H1 (cell line): ENCODE measurements around the gene WDR26. TPM values are rescaled to one million over a fixed set of nuclear protein-coding genes. Genes with fewer than 3 reads are reported as not detected.

Source experiments
- CTCF ChIA-PET: fragments of 300-600 bp; sonication (Branson Sonifier 250); formaldehyde crosslinking; loops from one replicate; lab custom pipeline; 2021; ENCODE audit not compliant: partially characterized antibody; lab: Charles Lee
- POLR2A ChIA-PET: fragments of 300-600 bp; sonication (Branson Sonifier 250); formaldehyde crosslinking; loops from one replicate; lab custom pipeline; 2021; ENCODE audit warnings: inconsistent platforms; ENCODE audit not compliant: partially characterized antibody; lab: Charles Lee
- DNase-seq, 2 experiments: peaks; one replicate each; pipeline versions ENCODE4 v3.0.0 to v3.0.0-alpha.2; 2010 to 2022; ENCODE audit warnings: low spot score in 2 of 2, low read depth in 1 of 2, mixed read lengths in 1 of 2
- FAIRE-seq: peaks from 2 replicates; lab custom pipeline; 2011; peaks lifted over from hg19 to GRCh38; lab: Jason Lieb, UNC
- H2AFZ ChIP-seq: 2 replicates; pipeline ENCODE4 v1.8.1; 2012; ENCODE audit warnings: low read length, inconsistent platforms
- H2AK5ac ChIP-seq: 2 replicates; pipeline ENCODE4 v1.6.1; 2013; ENCODE audit warnings: low read depth, low read length
- H2BK120ac ChIP-seq: replicated peaks from 2 replicates; pipeline ENCODE3; 2013; ENCODE audit warnings: low read depth, low read length, inconsistent platforms
- H2BK12ac ChIP-seq: 2 replicates; pipeline ENCODE4 v1.6.1; 2013; ENCODE audit warnings: low read depth, low read length
- H2BK15ac ChIP-seq: 2 replicates; pipeline ENCODE4 v1.6.1; 2013; ENCODE audit warnings: low read length
- H2BK20ac ChIP-seq: 2 replicates; pipeline ENCODE4 v1.6.1; 2013; ENCODE audit warnings: low read length
- H2BK5ac ChIP-seq: 2 replicates; pipeline ENCODE4 v1.6.1; 2013; ENCODE audit warnings: low read depth, low read length
- H3K14ac ChIP-seq: 2 replicates; pipeline ENCODE4 v1.6.1; 2013; ENCODE audit warnings: inconsistent platforms; ENCODE audit not compliant: insufficient read length
- H3K18ac ChIP-seq: 2 replicates; pipeline ENCODE4 v1.6.1; 2013; ENCODE audit warnings: low read length; ENCODE audit errors: extremely low read depth
- H3K23ac ChIP-seq: 2 replicates; pipeline ENCODE4 v1.6.1; 2013; ENCODE audit warnings: inconsistent platforms; ENCODE audit not compliant: insufficient read length
- H3K23me2 ChIP-seq: 2 replicates; pipeline ENCODE4 v1.6.1; 2013; ENCODE audit warnings: low read depth, low read length
- H3K27ac ChIP-seq: 2 replicates; pipeline ENCODE4 v1.6.1; 2011; ENCODE audit warnings: low read depth, low read length, inconsistent platforms
- H3K27me3 ChIP-seq, 4 experiments: replicated peaks in 1 of 4; 1 replicate in 1 of 4; 2 replicates in 3 of 4; pipeline versions ENCODE4 v1.6.1 to v1.8.1; 2011 to 2013; ENCODE audit warnings: low read length in 3 of 4, mild to moderate bottlenecking in 3 of 4, inconsistent platforms in 2 of 4, mixed read lengths in 2 of 4, moderate library complexity in 1 of 4; ENCODE audit not compliant: control insufficient read depth in 3 of 4, insufficient read depth in 3 of 4; ENCODE audit errors: extremely low read depth in 1 of 4
- H3K36me3 ChIP-seq, 4 experiments: 2 replicates each; pipeline versions ENCODE4 v1.6.1 to v1.8.1; 2011 to 2013; ENCODE audit warnings: mild to moderate bottlenecking in 4 of 4, low read length in 3 of 4, moderate library complexity in 2 of 4, control low read depth in 1 of 4, inconsistent platforms in 1 of 4; ENCODE audit not compliant: insufficient read depth in 4 of 4, control insufficient read depth in 2 of 4
- H3K4ac ChIP-seq: replicated peaks from 2 replicates; pipeline ENCODE3; 2013; ENCODE audit warnings: low read length, low read depth, mixed read lengths, inconsistent platforms; ENCODE audit not compliant: insufficient read length
- H3K4me1 ChIP-seq, 4 experiments: replicated peaks in 1 of 4; 1 replicate in 1 of 4; 2 replicates in 3 of 4; pipeline versions ENCODE4 v1.6.1 to v1.8.1; 2011 to 2013; ENCODE audit warnings: low read length in 3 of 4, inconsistent platforms in 2 of 4, mixed read lengths in 1 of 4; ENCODE audit not compliant: insufficient read depth in 4 of 4, control insufficient read depth in 3 of 4
- H3K4me2 ChIP-seq, 2 experiments: 2 replicates each; pipeline versions ENCODE4 v1.6.1 to v1.8.1; 2011 to 2013; ENCODE audit warnings: low read depth in 2 of 2, low read length in 2 of 2, control low read depth in 1 of 2, inconsistent platforms in 1 of 2, mild to moderate bottlenecking in 1 of 2; ENCODE audit not compliant: insufficient read depth in 1 of 2
- H3K4me3 ChIP-seq, 4 experiments: fragments of 200-600, 300-600 bp in 1 of 4; sonication (generic), shearing (Covaris generic), sonication (Bioruptor Twin) in 1 of 4; 2 replicates each; pipeline versions ENCODE4 v1.5.1 to v1.8.1; 2011 to 2016; ENCODE audit warnings: low read length in 4 of 4, low read depth in 3 of 4, control low read depth in 2 of 4, inconsistent platforms in 2 of 4, mild to moderate bottlenecking in 2 of 4, mixed read lengths in 1 of 4, moderate library complexity in 1 of 4; ENCODE audit not compliant: insufficient read depth in 2 of 4; ENCODE audit errors: extremely low read depth in 1 of 4
- H3K56ac ChIP-seq: replicated peaks from 2 replicates; pipeline ENCODE3; 2013; ENCODE audit warnings: low read depth, mild to moderate bottlenecking, mixed read lengths, low read length, inconsistent platforms; ENCODE audit not compliant: insufficient read length
- H3K79me1 ChIP-seq: 2 replicates; pipeline ENCODE4 v1.6.1; 2013; ENCODE audit warnings: low read depth, low read length, control low read depth
- H3K79me2 ChIP-seq, 2 experiments: 2 replicates each; pipeline versions ENCODE4 v1.6.1 to v1.8.1; 2012 to 2013; ENCODE audit warnings: low read length in 2 of 2, mild to moderate bottlenecking in 2 of 2, inconsistent platforms in 1 of 2; ENCODE audit not compliant: insufficient read depth in 2 of 2, control insufficient read depth in 1 of 2
- H3K9ac ChIP-seq, 4 experiments: replicated peaks in 1 of 4; 1 replicate in 1 of 4; 2 replicates in 3 of 4; pipeline versions ENCODE4 v1.6.1 to v1.8.1; 2011 to 2013; ENCODE audit warnings: low read depth in 3 of 4, low read length in 3 of 4, control low read depth in 2 of 4, mild to moderate bottlenecking in 2 of 4, moderate library complexity in 2 of 4, inconsistent platforms in 1 of 4; ENCODE audit errors: extremely low read depth in 1 of 4
- H3K9me3 ChIP-seq, 2 experiments: 2 replicates each; pipeline versions ENCODE4 v1.6.1 to v1.8.1; 2012 to 2013; ENCODE audit warnings: mild to moderate bottlenecking in 2 of 2, moderate library complexity in 2 of 2, control low read depth in 1 of 2, inconsistent platforms in 1 of 2, low read depth in 1 of 2, low read length in 1 of 2, mixed read lengths in 1 of 2; ENCODE audit not compliant: insufficient read depth in 2 of 2
- H4K20me1 ChIP-seq, 2 experiments: replicated peaks in 1 of 2; 2 replicates each; pipeline versions ENCODE3 to v1.8.1; 2011 to 2013; ENCODE audit warnings: inconsistent platforms in 2 of 2, low read length in 2 of 2, mild to moderate bottlenecking in 1 of 2; ENCODE audit not compliant: insufficient read depth in 2 of 2, control insufficient read depth in 1 of 2
- H4K5ac ChIP-seq: 2 replicates; pipeline ENCODE4 v1.6.1; 2013; ENCODE audit warnings: low read length, low read depth, mixed read lengths, inconsistent platforms; ENCODE audit not compliant: insufficient read length
- H4K8ac ChIP-seq: 2 replicates; pipeline ENCODE4 v1.8.0; 2013; ENCODE audit warnings: mild to moderate bottlenecking, moderate library complexity, low read length, inconsistent platforms; ENCODE audit not compliant: insufficient read depth; ENCODE audit errors: extremely low read depth
- H4K91ac ChIP-seq: replicated peaks from 2 replicates; pipeline ENCODE3; 2013; ENCODE audit warnings: low read length, mixed read lengths, inconsistent platforms; ENCODE audit not compliant: insufficient read length
- BACH1 ChIP-seq: IDR thresholded peaks from 2 replicates; pipeline ENCODE4 v1.6.1; 2012; ENCODE audit warnings: low read length, improper control_type of control experiment
- CBX8 ChIP-seq: fragments of 300-800, 300-1000 bp; sonication (generic); IDR thresholded peaks from 2 replicates; pipeline ENCODE4 v1.7.1; 2016; ENCODE audit warnings: low read depth, low read length, borderline replicate concordance
- WGBS, 2 experiments: shearing (Covaris generic) in 1 of 2; methylation state at CpG; one replicate each; pipeline versions ENCODE4 v1.1.6 to v1.1.7; 2013 to 2015; ENCODE audit warnings: low lambda C conversion rate in 2 of 2, mixed read lengths in 2 of 2, inconsistent platforms in 1 of 2, low coverage in 1 of 2, missing lambda C conversion rate in 1 of 2; ENCODE audit not compliant: insufficient replicate concordance in 2 of 2, insufficient coverage in 1 of 2, insufficient read length in 1 of 2; ENCODE audit errors: extremely low coverage in 1 of 2, missing lambda C conversion rate in 1 of 2; 5-methylcytosine and 5-hydroxymethylcytosine counted together
- polyA plus RNA-seq, 7 experiments: library from polyadenylated mRNA; depleted of rRNA in 3 of 7; stranded (reverse) in 5 of 7; unstranded in 2 of 7; fragments of >200 nt in 5 of 7; fragments of 200-250 nt in 2 of 7; gene quantifications; 1 replicate in 5 of 7; 2 replicates in 1 of 7; 4 replicates in 1 of 7; pipeline versions ENCODE4 v1.2.1 to v1.2.3, GENCODE V29; 2011 to 2013; ENCODE audit warnings: missing spikeins in 2 of 7, mixed read lengths in 2 of 7
- total RNA-seq: library from RNA; stranded (reverse); fragmentation: NEBNext Ultra II Directional; extraction: Animal tissue kit (Norgen Biotek cat#: 25700); gene quantifications from 2 replicates; pipeline ENCODE4 v1.2.1, GENCODE V29; 2021

Gene WDR26
- total and polyA plus RNA-seq, 2 of the 8 experiments (the other 6 are each of a cell fraction or from before 2014, with no cell fraction given) = 18.0 to 72.5 TPM

DNA sequence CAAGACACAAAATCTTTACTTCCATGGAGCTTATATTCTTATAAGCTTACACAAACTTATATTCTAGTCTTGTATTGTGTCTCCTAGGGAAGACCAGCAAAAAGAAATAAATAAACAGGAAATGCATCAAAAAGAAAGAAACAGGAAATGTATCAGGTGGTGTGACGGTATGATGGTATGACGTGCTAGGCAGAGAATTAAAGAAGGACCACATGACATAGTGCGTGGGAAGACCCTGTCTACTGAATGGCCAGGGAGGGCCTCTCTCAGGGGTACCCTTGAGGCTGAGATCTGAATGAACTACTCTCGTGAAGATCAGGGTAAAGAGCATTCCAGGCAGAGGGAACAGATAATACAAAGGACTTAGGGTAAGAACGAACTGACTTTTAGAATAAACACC is 15.6 kb upstream of the WDR26 start:
- Histone ChIP-seq H3K27ac (no peak overlapping the region), H3K23ac (no peak overlapping the region), H3K9ac (no peak overlapping the region), H4K5ac (no peak overlapping the region), H2AFZ (no peak overlapping the region), H3K27me3 (no peaks in the 10 kb centered on the region), H3K14ac (no peak overlapping the region), H3K23me2 (no peaks in the 10 kb centered on the region; the same call in 1 of the 2 replicates), H4K8ac (no peak overlapping the region), H3K9me3 (no peaks in the 10 kb centered on the region), H2BK120ac (no peak overlapping the region), H2BK5ac (no peak overlapping the region), H3K56ac (no peak overlapping the region), H3K18ac (no peak overlapping the region), H2AK5ac (no peak overlapping the region), H3K79me1 (no peaks in the 10 kb centered on the region; the same call in 1 of the 2 replicates), H3K4ac (no peak overlapping the region), H2BK15ac (no peak overlapping the region), H3K4me1 (peaks cover 0 to 5% (median 0%) of the 10 kb centered on the region in 4 experiments; a peak in 1 of 7 replicates), H3K36me3 (no peaks in the 10 kb centered on the region), H4K91ac (no peak overlapping the region), H4K20me1 (peaks cover 2% of the 10 kb centered on the region in 2 experiments), H3K4me2 (no peak overlapping the region), H3K79me2 (no peaks in the 10 kb centered on the region), H2BK12ac (no peak overlapping the region), H2BK20ac (no peak overlapping the region), H3K4me3 (no peak overlapping the region)
- CTCF ChIA-PET = interaction anchor here (1.1 to 4.1 kb wide), 2 partner anchors 8 to 472 kb away, joined by 3 to 38 read pairs; no protein-coding TSS in a partner anchor
- FAIRE-seq (no peak), DNase-seq (no peak)
- POLR2A ChIA-PET = interaction anchor here (1.2 to 1.7 kb wide), 2 partner anchors 10 to 54 kb away, joined by 3 to 4 read pairs; no protein-coding TSS in a partner anchor
- WGBS, 2 experiments = 95% methylated on average over 5 of the region's 5 CpGs; no CpG with 5 or more reads in 1 of the 2 experiments
- TF ChIP-seq BACH1 (no peak), CBX8 (no peak)
